Activated CD8-positive, alpha-beta memory T cell treated with anti-CD3 and anti-CD28 coated beads, Interleukin-2, amount 50 U/mL, for 24 hours (primary cell): ENCODE results near the gene GAST.

Source experiments
- DNase-seq: peaks from one replicate; pipeline ENCODE4 v3.0.0-alpha.2; 2020; ENCODE audit errors: extremely low read depth

GAST gene

GRCh38 chr17:41707803-41708669 lies 4.1 kb upstream of the GAST start:
- DNase-seq: no peak

- no peak for DNase-seq
Measured at GRCh38 chr17:41710472-41711090, 1.6 kb upstream of the GAST start.

GRCh38 chr17:41717408-41718286 lies 5.5 kb downstream of the GAST start:
- DNase-seq: no peak

GRCh38 chr17:41718287-41718645 lies 6.1 kb downstream of the GAST start:
- no peak for DNase-seq

GRCh38 chr17:41722231-41722630 lies 10.1 kb downstream of the GAST start:
- no peak for DNase-seq

GRCh38 chr17:41723801-41724475 lies 11.8 kb downstream of the GAST start:
- no peak for DNase-seq

GRCh38 chr17:41724476-41725050 lies 12.4 kb downstream of the GAST start:
- DNase-seq: no peak

- DNase-seq: no peak
Measured at GRCh38 chr17:41725134-41725533, 13.0 kb downstream of the GAST start.

GRCh38 chr17:41728056-41728455 lies 15.9 kb downstream of the GAST start:
- DNase-seq: no peak

- no peak for DNase-seq
Measured at GRCh38 chr17:41730479-41730878, 18.3 kb downstream of the GAST start.

GRCh38 chr17:41731836-41732235 lies 19.7 kb downstream of the GAST start:
- DNase-seq: no peak

- no peak for DNase-seq
Measured at GRCh38 chr17:41733348-41734138, 21.4 kb downstream of the GAST start.

GRCh38 chr17:41734139-41734948 lies 22.2 kb downstream of the GAST start, which contains the start of gene HAP1:
Gene HAP1 (minus strand): TSS chr17:41734643. CDS start chr17:41734634, 9 bp downstream.
- no peak for DNase-seq

- no peak for DNase-seq
Measured at GRCh38 chr17:41734949-41735313, 22.8 kb downstream of the GAST start.

- DNase-seq: no peak
Measured at GRCh38 chr17:41735744-41736143, 23.6 kb downstream of the GAST start.

- no peak for DNase-seq
Measured at GRCh38 chr17:41736983-41737679, 25.0 kb downstream of the GAST start.

- no peak for DNase-seq
Measured at GRCh38 chr17:41737680-41738023, 25.5 kb downstream of the GAST start.

- peak; percentile 54 for DNase-seq
Measured at GRCh38 chr17:41738077-41738800, 26.1 kb downstream of the GAST start.

GRCh38 chr17:41738801-41739112 lies 26.6 kb downstream of the GAST start:
- DNase-seq: no peak
